ENCODE data around the gene KCNMA1. TPM values are rescaled to one million over a fixed set of nuclear protein-coding genes. Genes with fewer than 3 reads are reported as not detected.

KCNMA1 gene
- total RNA-seq, 2 donors from 2014 or later, result 29.1 to 37.9 TPM

DNA sequence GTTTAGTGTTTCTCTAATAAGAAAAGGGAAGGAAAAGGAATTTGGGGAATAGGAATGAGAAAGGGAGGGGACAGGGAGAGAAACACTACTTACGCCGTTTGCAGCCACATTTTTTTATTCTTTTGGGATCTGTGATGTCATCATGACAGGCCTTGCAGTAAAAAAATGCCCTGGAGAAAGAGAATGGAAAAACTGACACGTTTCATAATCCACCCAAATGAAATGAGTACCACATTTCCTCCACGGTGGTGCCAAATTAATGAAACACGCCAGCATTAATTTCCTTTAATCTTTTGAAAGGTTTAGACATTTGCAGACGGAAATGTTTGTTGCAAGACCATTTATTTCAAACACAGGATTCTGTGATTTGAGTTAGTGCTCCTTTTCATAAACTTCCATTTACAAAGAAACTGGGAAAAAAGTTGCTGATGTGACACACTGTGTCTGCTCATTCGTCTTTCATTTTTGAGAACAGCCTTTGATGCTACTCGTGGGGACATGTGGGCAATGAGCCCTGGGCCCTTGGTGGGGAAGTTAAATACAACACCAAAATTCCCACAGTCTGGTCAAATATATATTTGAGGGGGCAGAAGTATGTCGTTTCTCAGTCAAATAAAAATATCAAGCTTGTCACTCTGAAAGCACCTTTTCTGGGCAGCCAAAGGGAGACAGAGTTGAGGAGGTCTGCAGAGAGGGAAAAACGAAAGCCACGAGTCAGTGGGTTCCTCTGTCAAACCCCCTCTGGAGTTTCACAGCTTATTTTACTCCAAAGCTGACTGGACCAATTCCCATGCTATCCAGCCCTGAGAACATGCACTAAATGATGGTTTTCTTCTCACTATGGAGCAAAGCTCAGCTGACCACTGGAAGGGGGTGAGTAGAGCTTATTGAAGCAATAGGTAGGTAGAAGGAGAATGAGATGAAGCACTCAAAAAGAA is 625.5 kb downstream of the KCNMA1 start:
- no peaks in the 10 kb centered on the region for H3K9me3 ChIP-seq
- H3K27me3 ChIP-seq (replicated peaks; ENCODE audit: insufficient read depth), result no peaks in the 10 kb centered on the region
- no peak overlapping the region for H3K4me3 ChIP-seq
- 71% methylated on average over 11 of the region's 11 CpGs for WGBS
- DNase-seq (ENCODE audit: low spot score), result no peak
- no peaks in the 10 kb centered on the region for H3K4me1 ChIP-seq (replicated peaks)
- intact Hi-C loops (cut with DNase I), result no loop called here
- no peaks in the 10 kb centered on the region for H3K36me3 ChIP-seq
- no peak overlapping the region for H3K27ac ChIP-seq
- TF ChIP-seq, protein P1, sequence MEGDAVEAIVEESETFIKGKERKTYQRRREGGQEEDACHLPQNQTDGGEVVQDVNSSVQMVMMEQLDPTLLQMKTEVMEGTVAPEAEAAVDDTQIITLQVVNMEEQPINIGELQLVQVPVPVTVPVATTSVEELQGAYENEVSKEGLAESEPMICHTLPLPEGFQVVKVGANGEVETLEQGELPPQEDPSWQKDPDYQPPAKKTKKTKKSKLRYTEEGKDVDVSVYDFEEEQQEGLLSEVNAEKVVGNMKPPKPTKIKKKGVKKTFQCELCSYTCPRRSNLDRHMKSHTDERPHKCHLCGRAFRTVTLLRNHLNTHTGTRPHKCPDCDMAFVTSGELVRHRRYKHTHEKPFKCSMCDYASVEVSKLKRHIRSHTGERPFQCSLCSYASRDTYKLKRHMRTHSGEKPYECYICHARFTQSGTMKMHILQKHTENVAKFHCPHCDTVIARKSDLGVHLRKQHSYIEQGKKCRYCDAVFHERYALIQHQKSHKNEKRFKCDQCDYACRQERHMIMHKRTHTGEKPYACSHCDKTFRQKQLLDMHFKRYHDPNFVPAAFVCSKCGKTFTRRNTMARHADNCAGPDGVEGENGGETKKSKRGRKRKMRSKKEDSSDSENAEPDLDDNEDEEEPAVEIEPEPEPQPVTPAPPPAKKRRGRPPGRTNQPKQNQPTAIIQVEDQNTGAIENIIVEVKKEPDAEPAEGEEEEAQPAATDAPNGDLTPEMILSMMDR (IDR thresholded peaks at IDR 0.05), result no peak
- no peak for TF ChIP-seq POLR2A (IDR thresholded peaks at IDR 0.05)
- TF ChIP-seq POLR2AphosphoS5 (IDR thresholded peaks at IDR 0.05), result no peak

DNA sequence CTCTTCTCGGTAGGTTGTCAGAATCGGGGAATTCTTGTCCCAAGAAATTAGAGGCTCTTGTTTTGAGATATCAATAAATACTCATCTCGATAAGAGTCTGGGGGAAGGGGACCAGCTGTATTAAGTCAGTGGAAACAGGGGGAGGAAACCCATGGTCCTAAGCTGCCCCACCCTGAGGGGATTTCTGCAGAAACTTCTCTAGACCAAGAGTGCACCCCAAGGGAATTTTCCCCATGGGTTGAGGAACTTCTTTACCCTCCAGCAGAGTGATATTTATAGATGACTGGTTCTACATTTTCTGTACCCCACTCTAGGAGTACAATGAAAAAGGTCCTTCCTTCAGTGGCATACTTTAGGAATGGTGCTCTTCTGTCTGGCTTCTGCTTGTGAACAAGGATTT is 627.2 kb downstream of the KCNMA1 start:
- TF ChIP-seq POLR2A (IDR thresholded peaks at IDR 0.05) (no peak), POLR2AphosphoS5 (IDR thresholded peaks at IDR 0.05) (no peak)
- TF ChIP-seq, protein P1 (IDR thresholded peaks at IDR 0.05), result no peak
- H3K4me1 ChIP-seq (replicated peaks), result no peaks in the 10 kb centered on the region
- H3K27ac ChIP-seq, result no peak overlapping the region
- WGBS, result 99% methylated on average over 3 of the region's 3 CpGs
- no peak overlapping the region for H3K4me3 ChIP-seq
- no peak for DNase-seq (ENCODE audit: low spot score)
- intact Hi-C loops (cut with DNase I), result no loop called here
- H3K9me3 ChIP-seq, result no peaks in the 10 kb centered on the region
- H3K27me3 ChIP-seq (replicated peaks; ENCODE audit: insufficient read depth), result no peaks in the 10 kb centered on the region
- H3K36me3 ChIP-seq, result no peaks in the 10 kb centered on the region

DNA sequence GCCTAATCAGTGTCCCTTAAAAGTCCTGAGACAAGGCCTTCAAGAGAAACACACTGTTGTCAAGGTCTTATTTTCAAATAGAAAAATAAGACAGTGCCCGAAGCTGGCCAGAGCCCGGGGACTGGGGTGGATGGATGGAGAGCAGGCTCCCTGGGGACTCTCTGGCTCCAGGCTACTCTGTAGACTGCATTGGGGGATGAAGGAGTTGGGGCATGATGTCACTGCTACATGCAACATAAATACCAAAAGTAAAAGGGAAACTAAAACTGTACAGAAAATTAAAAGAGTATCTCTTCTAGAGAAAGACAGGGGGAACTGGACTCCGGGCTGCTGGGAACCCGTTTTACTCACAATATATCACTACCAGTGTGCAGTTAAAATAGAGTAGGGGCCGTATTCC is 629.8 kb downstream of the KCNMA1 start:
- Histone ChIP-seq H3K36me3 (no peaks in the 10 kb centered on the region), H3K9me3 (no peaks in the 10 kb centered on the region), H3K4me1 (replicated peaks) (no peaks in the 10 kb centered on the region), H3K27me3 (replicated peaks; ENCODE audit: insufficient read depth) (no peaks in the 10 kb centered on the region), H3K4me3 (no peak overlapping the region), H3K27ac (no peak overlapping the region)
- DNase-seq (ENCODE audit: low spot score), result no peak
- TF ChIP-seq POLR2AphosphoS5 (IDR thresholded peaks at IDR 0.05) (no peak), POLR2A (IDR thresholded peaks at IDR 0.05) (no peak)
- TF ChIP-seq, protein P1 (IDR thresholded peaks at IDR 0.05), result no peak
- 88% methylated on average over 5 of the region's 5 CpGs for WGBS
- intact Hi-C loops (cut with DNase I), result no loop called here

DNA sequence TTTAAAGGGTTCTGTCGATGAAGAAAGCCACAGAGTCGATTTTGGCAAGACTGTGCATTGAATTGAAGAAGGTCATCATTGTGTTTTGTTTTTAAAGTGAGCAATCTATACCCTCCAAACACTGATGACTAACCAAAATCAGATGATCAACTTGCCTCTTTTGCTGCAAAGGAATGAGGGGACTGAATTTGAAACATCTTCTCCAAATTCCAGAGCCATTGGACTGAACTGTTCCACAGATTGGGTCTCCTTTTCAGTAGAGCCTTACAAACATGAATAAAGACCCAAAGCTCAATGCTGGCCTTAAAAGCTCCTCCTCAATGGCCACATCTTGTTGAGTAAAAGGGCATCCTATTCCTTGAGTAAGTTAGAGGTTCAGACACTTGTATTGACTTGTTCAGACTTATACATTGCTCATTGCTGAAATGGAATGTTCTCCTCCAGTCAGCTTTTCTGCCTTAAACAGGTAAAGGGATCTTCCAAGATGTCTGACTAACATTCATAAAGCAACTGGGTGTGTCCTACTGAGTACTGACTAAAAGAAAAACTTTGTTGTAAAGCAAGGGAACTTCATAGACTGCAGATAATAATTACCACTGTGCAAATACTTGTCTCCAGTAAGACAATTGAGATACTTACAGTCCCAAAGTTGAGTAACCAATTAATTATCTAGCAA is 630.6 kb downstream of the KCNMA1 start:
- intact Hi-C loops (cut with DNase I), result no loop called here
- 95% methylated on average over 2 of the region's 2 CpGs for WGBS
- Histone ChIP-seq H3K4me3 (no peak overlapping the region), H3K4me1 (replicated peaks) (no peaks in the 10 kb centered on the region), H3K27ac (no peak overlapping the region), H3K9me3 (no peaks in the 10 kb centered on the region), H3K27me3 (replicated peaks; ENCODE audit: insufficient read depth) (no peaks in the 10 kb centered on the region), H3K36me3 (no peaks in the 10 kb centered on the region)
- TF ChIP-seq POLR2AphosphoS5 (IDR thresholded peaks at IDR 0.05) (no peak), POLR2A (IDR thresholded peaks at IDR 0.05) (no peak)
- TF ChIP-seq, protein P1 (IDR thresholded peaks at IDR 0.05), result no peak
- DNase-seq (ENCODE audit: low spot score), result no peak
